Measurements from ENCODE around the gene UBAC2.

UBAC2 gene

DNA sequence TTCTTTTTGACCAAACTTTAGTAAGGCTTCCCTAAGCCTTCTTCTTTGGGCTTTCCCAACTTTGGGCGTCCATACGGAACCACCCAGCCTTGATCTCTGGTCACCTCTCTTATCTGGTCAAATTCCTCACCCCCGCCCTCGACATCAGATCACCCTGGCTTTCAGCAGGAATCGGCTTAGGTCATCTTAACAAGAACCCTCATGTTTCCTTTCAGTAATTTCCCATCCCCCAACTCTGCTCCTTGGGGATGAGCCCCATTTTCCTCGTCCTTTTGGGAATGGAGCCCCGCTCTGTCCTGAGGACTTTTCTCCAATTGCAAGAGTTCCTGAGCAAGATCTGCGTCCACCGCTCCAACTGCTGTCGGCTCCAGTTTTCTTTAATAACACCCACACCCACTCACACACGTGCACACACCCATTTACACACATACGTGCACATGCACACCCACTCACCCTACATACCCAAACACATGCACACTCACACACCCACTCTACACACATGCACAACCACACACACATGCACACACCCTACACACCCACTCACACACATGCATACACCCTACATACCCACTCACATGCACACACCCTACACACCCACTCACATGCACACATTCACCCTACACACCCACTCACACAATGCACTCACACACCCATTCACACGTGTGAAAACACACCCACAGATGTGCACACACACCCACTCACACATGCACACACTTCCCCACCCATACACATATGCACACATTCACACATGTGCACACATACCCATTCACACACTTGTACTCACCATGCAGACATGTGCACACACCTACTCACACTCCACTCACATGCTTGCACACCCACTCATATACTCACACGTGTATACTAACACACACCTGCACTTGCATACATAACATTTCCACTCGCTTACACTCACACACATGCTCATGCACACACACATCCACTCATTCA is 213.7 kb downstream of the UBAC2 start:
- ChIA-PET CTCF (interaction anchor here (1.4 to 2.0 kb wide), 2 partner anchors 22 to 23 kb away, joined by 3 to 16 read pairs; no protein-coding TSS in a partner anchor), POLR2A (no interaction called here)
- no peak for DNase-seq (ENCODE audit: low read depth, low spot score)
- H3K4me3 ChIP-seq (ENCODE audit: low read depth, low read length): no peak overlapping the region
- TF ChIP-seq, protein P1, sequence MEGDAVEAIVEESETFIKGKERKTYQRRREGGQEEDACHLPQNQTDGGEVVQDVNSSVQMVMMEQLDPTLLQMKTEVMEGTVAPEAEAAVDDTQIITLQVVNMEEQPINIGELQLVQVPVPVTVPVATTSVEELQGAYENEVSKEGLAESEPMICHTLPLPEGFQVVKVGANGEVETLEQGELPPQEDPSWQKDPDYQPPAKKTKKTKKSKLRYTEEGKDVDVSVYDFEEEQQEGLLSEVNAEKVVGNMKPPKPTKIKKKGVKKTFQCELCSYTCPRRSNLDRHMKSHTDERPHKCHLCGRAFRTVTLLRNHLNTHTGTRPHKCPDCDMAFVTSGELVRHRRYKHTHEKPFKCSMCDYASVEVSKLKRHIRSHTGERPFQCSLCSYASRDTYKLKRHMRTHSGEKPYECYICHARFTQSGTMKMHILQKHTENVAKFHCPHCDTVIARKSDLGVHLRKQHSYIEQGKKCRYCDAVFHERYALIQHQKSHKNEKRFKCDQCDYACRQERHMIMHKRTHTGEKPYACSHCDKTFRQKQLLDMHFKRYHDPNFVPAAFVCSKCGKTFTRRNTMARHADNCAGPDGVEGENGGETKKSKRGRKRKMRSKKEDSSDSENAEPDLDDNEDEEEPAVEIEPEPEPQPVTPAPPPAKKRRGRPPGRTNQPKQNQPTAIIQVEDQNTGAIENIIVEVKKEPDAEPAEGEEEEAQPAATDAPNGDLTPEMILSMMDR (IDR thresholded peaks at IDR 0.05; ENCODE audit: insufficient read depth, low read length, missing control alignments): no peak

DNA sequence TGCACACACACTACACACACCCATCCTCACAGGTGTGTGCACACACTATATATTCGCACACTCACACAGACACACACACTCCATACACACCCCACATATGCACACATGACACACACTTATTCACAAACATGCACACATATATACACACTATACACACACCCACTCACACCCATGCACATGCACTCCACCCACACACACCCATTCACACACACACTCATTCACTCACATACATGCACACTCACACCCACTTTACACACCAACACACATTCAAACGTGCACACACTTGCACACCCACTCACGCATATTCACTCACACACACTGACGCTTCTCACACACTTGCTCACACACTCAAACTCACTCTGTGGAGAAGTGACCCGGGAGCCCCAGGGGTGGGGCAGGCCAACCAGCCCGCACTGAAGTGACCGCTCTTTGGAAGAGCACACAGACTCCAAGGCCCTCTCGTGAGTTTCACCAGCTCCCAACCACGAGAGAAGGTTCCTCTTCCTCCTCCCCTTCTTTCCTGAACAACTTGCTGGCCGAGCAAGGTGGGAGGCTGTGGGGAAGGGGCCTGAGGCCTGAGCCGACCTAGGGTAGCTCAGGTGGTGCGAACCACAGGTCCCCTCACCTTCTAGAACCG is 214.5 kb downstream of the UBAC2 start:
- TF ChIP-seq, protein P1 (IDR thresholded peaks at IDR 0.05; ENCODE audit: insufficient read depth, low read length, missing control alignments): no peak
- no peak for DNase-seq (ENCODE audit: low read depth, low spot score)
- POLR2A ChIA-PET: no interaction called here
- H3K4me3 ChIP-seq (ENCODE audit: low read depth, low read length): no peak overlapping the region
- CTCF ChIA-PET: interaction anchor here (1.0 to 1.4 kb wide), 2 partner anchors 20 to 22 kb away, joined by 3 read pairs; no protein-coding TSS in a partner anchor

GRCh38 chr13:99415851-99416331 is 215.2 kb downstream of the UBAC2 start:
- ChIA-PET POLR2A (no interaction called here), CTCF (interaction anchor here (1.0 to 1.4 kb wide), 3 partner anchors 19 to 50 kb away, joined by 3 read pairs; no protein-coding TSS in a partner anchor)
- TF ChIP-seq, protein P1 (IDR thresholded peaks at IDR 0.05; ENCODE audit: insufficient read depth, low read length, missing control alignments): no peak

GRCh38 chr13:99416411-99417121 is 215.9 kb downstream of the UBAC2 start:
- ChIA-PET CTCF (interaction anchor here (1.0 to 1.1 kb wide), 3 partner anchors 18 to 51 kb away, joined by 3 to 6 read pairs (median 3); no protein-coding TSS in a partner anchor), POLR2A (no interaction called here)

More at GRCh38 chr13:99415851-99416331, 215.2 kb downstream of the UBAC2 start:
- H3K4me3 ChIP-seq (ENCODE audit: low read depth, low read length): no peak overlapping the region
- DNase-seq (ENCODE audit: low read depth, low spot score): no peak

GRCh38 chr13:99417201-99418102 is 216.8 kb downstream of the UBAC2 start:
- CTCF ChIA-PET: interaction anchor here (1.0 kb wide), 3 partner anchors 12 to 19 kb away, joined by 3 to 6 read pairs (median 6); no protein-coding TSS in a partner anchor
- no peak for DNase-seq (ENCODE audit: low read depth, low spot score)
- no peak overlapping the region for H3K4me3 ChIP-seq (ENCODE audit: low read depth, low read length)
- POLR2A ChIA-PET: no interaction called here
- TF ChIP-seq, protein P1 (IDR thresholded peaks at IDR 0.05; ENCODE audit: insufficient read depth, low read length, missing control alignments): no peak

More at GRCh38 chr13:99416411-99417121, 215.9 kb downstream of the UBAC2 start:
- no peak overlapping the region for H3K4me3 ChIP-seq (ENCODE audit: low read depth, low read length)
- TF ChIP-seq, protein P1 (IDR thresholded peaks at IDR 0.05; ENCODE audit: insufficient read depth, low read length, missing control alignments): no peak
- DNase-seq (ENCODE audit: low read depth, low spot score): no peak

All from AG04449 (cell line).